HG02763 (cell line): ENCODE data around the gene CORO2A.
"Not testable (repeated sequence)": the region's sequence is repeated elsewhere in the genome, so short reads cannot be mapped to it uniquely, and the experiment has no call there.

Experiments
- ATAC-seq: cut with Tn5 transposase; IDR thresholded peaks from one replicate; pipeline ENCODE4 v1.9.1; 2021; ENCODE audit warnings: mild to moderate bottlenecking, moderate library complexity; ENCODE audit not compliant: unreplicated experiment

CORO2A gene

GRCh38 chr9:98118640-98119601 lies 73.5 kb downstream of the CORO2A start, which contains the start of gene TRIM14:
TSS of gene TRIM14 (minus strand) at chr9:98119222. CDS start at chr9:98119188, 34 bp downstream.
- no peak for ATAC-seq

- ATAC-seq, result no peak
Measured at GRCh38 chr9:98117984-98118639, 74.3 kb downstream of the CORO2A start.

- ATAC-seq, result not testable (repeated sequence)
Measured at GRCh38 chr9:98117097-98117496, 75.3 kb downstream of the CORO2A start.

GRCh38 chr9:98109052-98109451 lies 83.4 kb downstream of the CORO2A start:
- no peak for ATAC-seq

- ATAC-seq, result peak; percentile 61
Measured at GRCh38 chr9:98108531-98109031, 83.9 kb downstream of the CORO2A start.

GRCh38 chr9:98107926-98108325 lies 84.5 kb downstream of the CORO2A start:
- no peak for ATAC-seq

- ATAC-seq, result no peak
Measured at GRCh38 chr9:98105006-98105405, 87.4 kb downstream of the CORO2A start.

GRCh38 chr9:98104445-98104881 lies 88.0 kb downstream of the CORO2A start:
- no peak for ATAC-seq

- ATAC-seq, result peak; percentile 97
Measured at GRCh38 chr9:98101868-98102273, 90.6 kb downstream of the CORO2A start.

GRCh38 chr9:98101416-98101815 lies 91.0 kb downstream of the CORO2A start:
- ATAC-seq, result no peak

- no peak for ATAC-seq
Measured at GRCh38 chr9:98100456-98100855, 92.0 kb downstream of the CORO2A start.

GRCh38 chr9:98099898-98100297 lies 92.5 kb downstream of the CORO2A start:
- no peak for ATAC-seq

- no peak for ATAC-seq
Measured at GRCh38 chr9:98099346-98099745, 93.1 kb downstream of the CORO2A start.

- no peak for ATAC-seq
Measured at GRCh38 chr9:98097836-98098235, 94.6 kb downstream of the CORO2A start.

- no peak for ATAC-seq
Measured at GRCh38 chr9:98096091-98096490, 96.3 kb downstream of the CORO2A start.

GRCh38 chr9:98095401-98095800 lies 97.0 kb downstream of the CORO2A start:
- ATAC-seq, result no peak

GRCh38 chr9:98094851-98095250 lies 97.6 kb downstream of the CORO2A start:
- no peak for ATAC-seq

GRCh38 chr9:98094316-98094715 lies 98.1 kb downstream of the CORO2A start:
- ATAC-seq, result no peak

GRCh38 chr9:98092613-98092931 lies 99.9 kb downstream of the CORO2A start:
- no peak for ATAC-seq

- ATAC-seq, result no peak
Measured at GRCh38 chr9:98091735-98092612, 100.5 kb downstream of the CORO2A start.

GRCh38 chr9:98090674-98091073 lies 101.8 kb downstream of the CORO2A start:
- not testable (repeated sequence) for ATAC-seq
